ENCODE data around the gene HMCN2. TPM values are rescaled to one million over a fixed set of nuclear protein-coding genes. Genes with fewer than 3 reads are reported as not detected.
"Not testable (repeated sequence)": the region's sequence is repeated elsewhere in the genome, so short reads cannot be mapped to it uniquely, and the experiment has no call there.

The HMCN2 gene
- total and polyA plus RNA-seq, 9 donors, result 0.12 to 4.2 (median 0.98) TPM

GRCh38 chr9:130400870-130401269 is 135.3 kb downstream of the HMCN2 start:
- intact Hi-C loops (cut with DNase I), result no loop called here
- TF ChIP-seq EP300 (IDR thresholded peaks at IDR 0.05), result no peak
- no peak for TF ChIP-seq POLR2A (IDR thresholded peaks at IDR 0.05)
- TF ChIP-seq, protein P1, sequence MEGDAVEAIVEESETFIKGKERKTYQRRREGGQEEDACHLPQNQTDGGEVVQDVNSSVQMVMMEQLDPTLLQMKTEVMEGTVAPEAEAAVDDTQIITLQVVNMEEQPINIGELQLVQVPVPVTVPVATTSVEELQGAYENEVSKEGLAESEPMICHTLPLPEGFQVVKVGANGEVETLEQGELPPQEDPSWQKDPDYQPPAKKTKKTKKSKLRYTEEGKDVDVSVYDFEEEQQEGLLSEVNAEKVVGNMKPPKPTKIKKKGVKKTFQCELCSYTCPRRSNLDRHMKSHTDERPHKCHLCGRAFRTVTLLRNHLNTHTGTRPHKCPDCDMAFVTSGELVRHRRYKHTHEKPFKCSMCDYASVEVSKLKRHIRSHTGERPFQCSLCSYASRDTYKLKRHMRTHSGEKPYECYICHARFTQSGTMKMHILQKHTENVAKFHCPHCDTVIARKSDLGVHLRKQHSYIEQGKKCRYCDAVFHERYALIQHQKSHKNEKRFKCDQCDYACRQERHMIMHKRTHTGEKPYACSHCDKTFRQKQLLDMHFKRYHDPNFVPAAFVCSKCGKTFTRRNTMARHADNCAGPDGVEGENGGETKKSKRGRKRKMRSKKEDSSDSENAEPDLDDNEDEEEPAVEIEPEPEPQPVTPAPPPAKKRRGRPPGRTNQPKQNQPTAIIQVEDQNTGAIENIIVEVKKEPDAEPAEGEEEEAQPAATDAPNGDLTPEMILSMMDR (IDR thresholded peaks at IDR 0.05), result no peak
- 87 to 94% (median 90%) methylated on average over 8 of the region's 8 CpGs for WGBS, 3 donors

GRCh38 chr9:130401742-130402141 is 136.2 kb downstream of the HMCN2 start:
- H3K4me3 ChIP-seq; H3K9me3 ChIP-seq; H3K36me3 ChIP-seq; H3K27me3 ChIP-seq; DNase-seq; intact Hi-C loops (cut with DNase I); H3K27ac ChIP-seq; H3K4me1 ChIP-seq (ENCODE audit: insufficient read depth): not testable (repeated sequence)
- 86 to 92% (median 87%) methylated on average over 3 of the region's 3 CpGs for WGBS, 3 donors

More at GRCh38 chr9:130400870-130401269, 135.3 kb downstream of the HMCN2 start:
- H3K36me3 ChIP-seq, result no peaks in the 10 kb centered on the region
- no peaks in the 10 kb centered on the region for H3K4me1 ChIP-seq (ENCODE audit: insufficient read depth)
- H3K4me3 ChIP-seq, result no peak overlapping the region
- H3K27me3 ChIP-seq, result no peaks in the 10 kb centered on the region
- no peak for DNase-seq
- no peaks in the 10 kb centered on the region for H3K9me3 ChIP-seq
- no peak overlapping the region for H3K27ac ChIP-seq

DNA sequence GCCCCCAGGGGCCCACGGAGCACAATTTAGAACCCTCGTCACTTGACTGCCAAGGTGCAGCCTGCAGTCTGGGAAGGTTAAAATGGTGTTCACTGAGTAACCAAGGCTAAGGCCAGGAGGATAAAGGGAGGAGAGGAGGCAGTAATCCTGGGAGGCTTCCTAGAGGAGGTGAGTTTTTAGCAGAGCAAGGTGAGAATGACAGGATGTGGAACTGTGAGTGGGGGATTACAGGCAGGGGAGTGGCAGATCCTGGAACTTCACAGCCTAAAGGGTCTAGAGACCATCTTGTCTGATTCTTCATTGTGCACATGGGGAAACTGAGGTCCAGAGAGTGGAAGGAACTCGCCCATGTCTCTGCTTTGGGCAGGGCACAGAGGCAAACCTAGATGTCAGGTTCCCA is 136.7 kb downstream of the HMCN2 start:
- H3K9me3 ChIP-seq, result no peaks in the 10 kb centered on the region
- TF ChIP-seq POLR2A (IDR thresholded peaks at IDR 0.05) (no peak), EP300 (IDR thresholded peaks at IDR 0.05) (no peak)
- TF ChIP-seq, protein P1 (IDR thresholded peaks at IDR 0.05), result no peak
- no peaks in the 10 kb centered on the region for H3K36me3 ChIP-seq
- H3K4me1 ChIP-seq (ENCODE audit: insufficient read depth), result no peaks in the 10 kb centered on the region
- H3K4me3 ChIP-seq, result no peak overlapping the region
- H3K27me3 ChIP-seq, result no peaks in the 10 kb centered on the region
- H3K27ac ChIP-seq, result no peak overlapping the region
- DNase-seq, result no peak
- intact Hi-C loops (cut with DNase I), result no loop called here
- 88 to 92% (median 90%) methylated on average over 3 of the region's 3 CpGs for WGBS, 3 donors

DNA sequence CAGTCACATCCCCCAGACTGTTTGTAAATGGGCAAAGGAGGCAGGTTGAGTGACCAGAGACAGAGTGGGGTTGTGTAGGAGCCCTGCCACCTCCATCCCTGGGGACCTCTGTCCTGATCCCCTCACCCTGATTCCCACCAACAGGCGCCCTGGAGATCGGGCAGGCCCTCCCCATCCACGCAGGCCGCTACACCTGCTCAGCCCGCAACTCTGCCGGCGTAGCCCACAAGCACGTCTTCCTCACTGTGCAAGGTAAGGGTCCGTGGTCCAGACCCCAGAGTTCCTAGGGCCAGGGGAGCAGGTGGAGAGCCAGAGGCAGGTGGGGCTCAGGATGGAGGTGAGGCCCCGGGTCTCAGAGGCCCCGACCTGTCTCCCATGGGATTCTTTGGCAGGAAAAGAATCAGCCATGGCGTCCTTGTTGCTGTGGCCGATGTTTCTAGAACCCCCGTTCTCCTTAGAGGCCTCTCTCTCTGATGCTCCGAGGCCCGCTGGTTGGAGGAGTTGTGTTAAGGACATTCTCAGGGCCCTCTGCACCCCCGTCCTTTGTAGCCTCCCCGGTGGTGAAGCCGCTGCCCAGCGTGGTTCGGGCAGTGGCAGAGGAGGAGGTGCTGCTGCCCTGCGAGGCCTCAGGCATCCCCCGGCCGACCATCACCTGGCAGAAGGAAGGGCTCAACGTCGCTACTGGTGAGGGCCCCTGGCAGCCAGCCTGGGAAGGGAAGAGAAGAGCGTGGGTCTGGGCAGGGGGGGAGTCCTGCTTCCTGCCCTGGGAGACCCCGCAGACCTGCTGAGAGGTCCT is 137.3 kb downstream of the HMCN2 start:
- WGBS, 3 donors, result 76 to 83% (median 79%) methylated on average over 26 to 28 of the region's 28 CpGs
- H3K27ac ChIP-seq, result no peak overlapping the region
- no peak overlapping the region for H3K4me3 ChIP-seq
- no peak for DNase-seq
- no peaks in the 10 kb centered on the region for H3K9me3 ChIP-seq
- H3K4me1 ChIP-seq (ENCODE audit: insufficient read depth), result no peaks in the 10 kb centered on the region
- intact Hi-C loops (cut with DNase I), result no loop called here
- H3K27me3 ChIP-seq, result no peaks in the 10 kb centered on the region
- TF ChIP-seq POLR2A (IDR thresholded peaks at IDR 0.05) (no peak), EP300 (IDR thresholded peaks at IDR 0.05) (no peak)
- TF ChIP-seq, protein P1 (IDR thresholded peaks at IDR 0.05), result no peak
- H3K36me3 ChIP-seq, result no peaks in the 10 kb centered on the region

DNA sequence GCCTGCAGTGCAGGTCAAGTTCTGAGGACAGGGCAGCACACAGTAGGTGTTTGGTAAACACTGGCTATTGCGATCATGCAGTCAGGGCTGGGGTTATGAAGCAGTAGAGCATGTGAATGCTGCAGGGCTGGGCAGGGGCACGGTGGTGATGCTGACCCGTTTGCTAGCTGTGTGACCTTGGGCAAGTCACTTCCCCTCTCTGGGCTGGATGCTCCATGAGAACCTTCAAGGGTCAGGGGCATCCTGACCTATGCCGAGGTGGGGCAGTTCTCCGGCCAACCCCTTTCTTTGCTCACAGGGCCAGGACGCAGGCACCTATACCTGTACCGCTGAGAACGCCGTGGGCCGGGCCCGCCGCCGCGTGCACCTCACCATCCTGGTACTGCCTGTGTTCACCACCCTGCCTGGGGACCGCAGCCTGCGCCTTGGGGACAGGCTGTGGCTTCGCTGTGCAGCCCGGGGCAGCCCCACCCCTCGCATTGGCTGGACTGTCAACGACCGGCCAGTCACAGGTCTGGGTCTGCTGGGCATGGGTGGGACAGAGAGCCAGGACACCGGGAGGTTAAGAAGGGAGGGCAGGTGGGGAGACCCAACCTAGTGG is 140.2 kb downstream of the HMCN2 start:
- no peak for DNase-seq
- intact Hi-C loops (cut with DNase I), result no loop called here
- no peaks in the 10 kb centered on the region for H3K36me3 ChIP-seq
- no peak overlapping the region for H3K27ac ChIP-seq
- no peaks in the 10 kb centered on the region for H3K9me3 ChIP-seq
- H3K4me1 ChIP-seq (ENCODE audit: insufficient read depth), result no peaks in the 10 kb centered on the region
- TF ChIP-seq, protein P1 (IDR thresholded peaks at IDR 0.05), result no peak
- no peak for TF ChIP-seq EP300 (IDR thresholded peaks at IDR 0.05)
- no peak for TF ChIP-seq POLR2A (IDR thresholded peaks at IDR 0.05)
- no peak overlapping the region for H3K4me3 ChIP-seq
- no peaks in the 10 kb centered on the region for H3K27me3 ChIP-seq
- WGBS, 3 donors, result 91 to 93% (median 91%) methylated on average over 22 of the region's 22 CpGs

Measured in ovary (tissue), 9 donors.